ENCODE measurements around the gene LYSMD3.

The LYSMD3 gene

DNA sequence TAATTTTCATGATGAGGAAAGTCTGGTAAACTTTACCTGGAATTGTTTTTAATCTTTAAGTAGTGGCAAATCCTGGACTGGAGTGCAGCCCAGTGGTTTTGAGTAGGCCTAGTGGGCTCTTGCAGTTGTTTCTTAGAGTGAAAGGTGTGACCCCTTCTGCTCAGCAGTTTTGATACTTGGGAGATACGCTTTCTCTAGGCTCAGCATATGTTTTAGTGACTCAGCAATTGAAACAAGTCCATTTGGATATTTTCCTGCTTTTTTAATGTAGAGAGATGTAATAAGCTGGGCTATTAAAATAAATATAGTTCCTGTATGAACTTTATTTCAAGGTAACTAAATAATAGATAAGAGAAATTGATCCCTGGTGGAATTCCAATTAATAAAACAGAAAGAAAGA, 48.7 kb downstream of the LYSMD3 start:
- no peaks in the 10 kb centered on the region for H3F3A ChIP-seq (ENCODE audit: insufficient read depth, low read length)
- TF ChIP-seq EZH2 (IDR thresholded peaks at IDR 0.05; ENCODE audit: borderline replicate concordance, low read length) (no peak), CTCF (IDR thresholded peaks at IDR 0.05; ENCODE audit: low read length) (no peak)
- H3K4me1 ChIP-seq (ENCODE audit: insufficient read depth, low read length, severe bottlenecking), result peaks cover 19% of the 10 kb centered on the region
- H3K9ac ChIP-seq (ENCODE audit: low read length), result no peak overlapping the region
- H3K4me3 ChIP-seq (ENCODE audit: low read depth, low read length, poor library complexity, severe bottlenecking), result no peak overlapping the region
- no peaks in the 10 kb centered on the region for H3K9me2 ChIP-seq (ENCODE audit: low read depth, low read length)
- no peaks in the 10 kb centered on the region for H3K79me2 ChIP-seq (ENCODE audit: insufficient read depth, low read length)
- H3K9me3 ChIP-seq (ENCODE audit: low read length), result no peaks in the 10 kb centered on the region
- H3K27ac ChIP-seq (ENCODE audit: low read depth, low read length, poor library complexity, severe bottlenecking), result no peak overlapping the region
- H3K4me2 ChIP-seq (ENCODE audit: low read length), result no peak overlapping the region
- peaks cover 11% of the 10 kb centered on the region; the same call in 1 of the 2 replicates for H3K36me3 ChIP-seq (ENCODE audit: insufficient read depth, low read length)
- no peaks in the 10 kb centered on the region for H3K27me3 ChIP-seq (ENCODE audit: insufficient read depth, low read length)
- no peaks in the 10 kb centered on the region for H4K20me1 ChIP-seq (ENCODE audit: insufficient read depth, low read length)
- no peak overlapping the region for H2AFZ ChIP-seq (ENCODE audit: low read length)

DNA sequence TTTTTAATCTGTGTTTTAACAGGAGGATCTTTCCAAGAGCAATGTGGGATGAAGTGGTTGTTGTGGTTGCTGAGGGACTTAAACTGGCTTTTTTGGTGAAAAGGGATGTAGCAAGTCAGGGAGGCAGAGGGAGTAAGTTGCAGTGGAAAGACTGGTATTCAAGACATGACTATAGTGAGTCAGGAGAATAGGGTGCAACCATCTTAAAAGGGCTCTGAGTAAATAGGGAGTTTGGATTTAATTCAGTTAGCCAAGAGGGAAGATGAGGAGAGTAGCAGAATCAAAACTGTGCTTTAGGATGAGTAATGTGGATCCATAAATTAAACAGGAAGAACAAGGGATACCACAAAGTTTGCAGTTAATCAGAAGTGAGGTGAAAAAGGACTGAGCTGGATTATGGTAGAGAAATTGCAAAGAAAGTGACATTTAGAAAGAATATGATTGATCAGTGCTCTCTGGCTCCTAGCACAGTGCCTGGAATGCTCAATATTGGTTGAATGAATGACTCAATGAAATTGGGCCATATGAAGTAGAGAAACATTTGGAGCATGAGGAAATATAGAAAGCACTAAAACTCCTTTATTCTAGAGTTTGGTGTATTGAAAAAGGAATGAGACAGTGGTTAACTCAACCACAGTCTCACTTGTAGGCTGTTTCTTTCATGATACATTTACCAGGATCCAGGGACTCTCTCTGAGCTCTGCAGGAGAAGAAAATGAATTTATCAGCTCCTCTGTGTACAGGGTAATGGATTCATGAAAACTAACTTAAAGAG, 49.6 kb downstream of the LYSMD3 start:
- Histone ChIP-seq H3K9ac (ENCODE audit: low read length) (no peak overlapping the region), H4K20me1 (ENCODE audit: insufficient read depth, low read length) (no peaks in the 10 kb centered on the region), H3K79me2 (ENCODE audit: insufficient read depth, low read length) (no peaks in the 10 kb centered on the region; the same call in 1 of the 2 replicates), H3K4me2 (ENCODE audit: low read length) (no peak overlapping the region), H3K27ac (ENCODE audit: low read depth, low read length, poor library complexity, severe bottlenecking) (no peak overlapping the region), H3K4me1 (ENCODE audit: insufficient read depth, low read length, severe bottlenecking) (peaks cover 23% of the 10 kb centered on the region), H2AFZ (ENCODE audit: low read length) (no peak overlapping the region), H3F3A (ENCODE audit: insufficient read depth, low read length) (no peaks in the 10 kb centered on the region), H3K27me3 (ENCODE audit: insufficient read depth, low read length) (no peaks in the 10 kb centered on the region), H3K9me2 (ENCODE audit: low read depth, low read length) (no peaks in the 10 kb centered on the region), H3K36me3 (ENCODE audit: insufficient read depth, low read length) (0 out of 2 replicates have a peak, but pooled peaks cover 5% of the 10 kb centered on the region), H3K9me3 (ENCODE audit: low read length) (no peaks in the 10 kb centered on the region), H3K4me3 (ENCODE audit: low read depth, low read length, poor library complexity, severe bottlenecking) (no peak overlapping the region)
- TF ChIP-seq CTCF (IDR thresholded peaks at IDR 0.05; ENCODE audit: low read length), result no peak
- TF ChIP-seq EZH2 (IDR thresholded peaks at IDR 0.05; ENCODE audit: borderline replicate concordance, low read length), result no peak

GRCh38 chr5:90477621-90478215, 51.7 kb downstream of the LYSMD3 start:
- peak overlapping the region; percentile 12; the same call in 1 of the 2 replicates for H3K4me2 ChIP-seq (ENCODE audit: low read length)
- H4K20me1 ChIP-seq (ENCODE audit: insufficient read depth, low read length), result no peaks in the 10 kb centered on the region
- no peaks in the 10 kb centered on the region for H3K9me2 ChIP-seq (ENCODE audit: low read depth, low read length)
- H2AFZ ChIP-seq (ENCODE audit: low read length), result no peak overlapping the region
- no peak overlapping the region for H3K4me3 ChIP-seq (ENCODE audit: low read depth, low read length, poor library complexity, severe bottlenecking)
- TF ChIP-seq CTCF (IDR thresholded peaks at IDR 0.05; ENCODE audit: low read length) (no peak), EZH2 (IDR thresholded peaks at IDR 0.05; ENCODE audit: borderline replicate concordance, low read length) (no peak)
- no peaks in the 10 kb centered on the region for H3K27me3 ChIP-seq (ENCODE audit: insufficient read depth, low read length)
- H3K79me2 ChIP-seq (ENCODE audit: insufficient read depth, low read length), result peaks cover 7% of the 10 kb centered on the region; the same call in 1 of the 2 replicates
- H3K36me3 ChIP-seq (ENCODE audit: insufficient read depth, low read length), result 0 out of 2 replicates have a peak, but pooled peaks cover 5% of the 10 kb centered on the region
- no peak overlapping the region for H3K27ac ChIP-seq (ENCODE audit: low read depth, low read length, poor library complexity, severe bottlenecking)
- peaks cover 33% of the 10 kb centered on the region for H3K4me1 ChIP-seq (ENCODE audit: insufficient read depth, low read length, severe bottlenecking)
- H3K9me3 ChIP-seq (ENCODE audit: low read length), result no peaks in the 10 kb centered on the region
- no peaks in the 10 kb centered on the region for H3F3A ChIP-seq (ENCODE audit: insufficient read depth, low read length)
- no peak overlapping the region for H3K9ac ChIP-seq (ENCODE audit: low read length)
